A549 (cell line): Measurements from ENCODE around the gene MESD.

Source experiments
- CBX2 ChIP-seq: fragments of 200-600 bp; sonication (generic); IDR thresholded peaks from 2 replicates; pipeline ENCODE4 v1.6.1; 2016; ENCODE audit warnings: low read depth, mild to moderate bottlenecking, borderline replicate concordance
- CEBPB ChIP-seq, 2 experiments: fragments of >200 bp in 1 of 2; sonication (Bioruptor Twin) in 1 of 2; formaldehyde crosslinking in 1 of 2; IDR thresholded peaks; 2 replicates each; pipeline ENCODE4 v1.6.1; 2012 to 2016
- CHD2 ChIP-seq: fragments of 150-350 bp; IDR thresholded peaks from 2 replicates; pipeline ENCODE4 v1.6.1; 2014; ENCODE audit warnings: low read length; ENCODE audit not compliant: partially characterized antibody
- CHD4 ChIP-seq: fragments of 200-600 bp; sonication (generic); IDR thresholded peaks from 2 replicates; pipeline ENCODE4 v1.6.1; 2016; ENCODE audit warnings: antibody characterized with exemption, mild to moderate bottlenecking, borderline replicate concordance
- HOXB13 ChIP-seq: fragments of 250-450 bp; sonication (Bioruptor Pico); IDR thresholded peaks from 2 replicates; pipeline ENCODE4 v1.5.0; 2020; ENCODE audit warnings: low read depth, mild to moderate bottlenecking, moderate library complexity
- JUN ChIP-seq, 2 experiments: fragments of >200 bp; sonication (Bioruptor Twin); formaldehyde crosslinking; IDR thresholded peaks; 2 replicates in 1 of 2; 3 replicates in 1 of 2; pipeline ENCODE4 v1.6.1; 2016 to 2017
- NR3C1 ChIP-seq: fragments of >200 bp; sonication (Bioruptor Twin); formaldehyde crosslinking; IDR thresholded peaks from 3 replicates; pipeline ENCODE4 v1.6.1; 2017
- POLR2A ChIP-seq: IDR thresholded peaks from 2 replicates; pipeline ENCODE4 v1.6.1; 2012; ENCODE audit warnings: mild to moderate bottlenecking, low read length
- RFX5 ChIP-seq: fragments of 450-650 bp; IDR thresholded peaks from 2 replicates; pipeline ENCODE4 v1.7.1; 2014; ENCODE audit warnings: antibody characterized with exemption, mild to moderate bottlenecking, moderate library complexity
- TF ChIP-seq, protein P1 (sequence below): fragments of 150-350 bp; IDR thresholded peaks from 2 replicates; pipeline ENCODE4 v1.6.1; 2014; ENCODE audit warnings: low read depth, mild to moderate bottlenecking, low read length

DNA sequence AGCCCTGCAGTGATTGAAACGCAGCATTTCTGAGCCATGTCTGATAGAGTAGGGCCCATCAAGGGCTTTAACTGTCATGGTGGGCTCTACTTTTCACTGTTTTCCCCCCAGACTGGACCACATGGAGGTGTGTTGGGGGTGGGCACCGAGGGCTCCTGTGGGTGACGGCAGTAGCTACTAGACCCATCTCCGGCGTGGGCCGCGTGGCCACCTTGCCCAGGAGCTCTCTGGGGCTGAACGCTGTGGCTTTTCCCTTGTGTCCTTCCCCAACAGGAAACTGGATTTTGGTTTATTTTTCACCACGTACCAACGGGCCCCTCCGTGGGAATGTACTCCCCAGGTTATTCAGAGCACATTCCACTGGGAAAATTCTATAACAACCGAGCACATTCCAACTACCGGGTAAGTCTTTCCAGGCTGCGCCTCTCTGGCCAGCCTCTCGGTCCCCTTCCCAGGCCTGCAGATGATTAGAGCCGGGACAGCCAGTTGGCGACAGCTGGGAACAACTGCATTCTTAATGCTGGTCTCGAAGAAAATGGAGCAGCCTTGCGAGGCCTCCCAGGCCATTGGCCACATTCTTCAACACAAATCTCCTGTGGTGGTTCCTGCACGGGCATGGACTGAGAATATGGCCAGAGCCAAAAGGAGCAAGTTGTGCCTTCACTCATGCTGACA is 67.7 kb downstream of the MESD start:
- TF ChIP-seq, protein P1, sequence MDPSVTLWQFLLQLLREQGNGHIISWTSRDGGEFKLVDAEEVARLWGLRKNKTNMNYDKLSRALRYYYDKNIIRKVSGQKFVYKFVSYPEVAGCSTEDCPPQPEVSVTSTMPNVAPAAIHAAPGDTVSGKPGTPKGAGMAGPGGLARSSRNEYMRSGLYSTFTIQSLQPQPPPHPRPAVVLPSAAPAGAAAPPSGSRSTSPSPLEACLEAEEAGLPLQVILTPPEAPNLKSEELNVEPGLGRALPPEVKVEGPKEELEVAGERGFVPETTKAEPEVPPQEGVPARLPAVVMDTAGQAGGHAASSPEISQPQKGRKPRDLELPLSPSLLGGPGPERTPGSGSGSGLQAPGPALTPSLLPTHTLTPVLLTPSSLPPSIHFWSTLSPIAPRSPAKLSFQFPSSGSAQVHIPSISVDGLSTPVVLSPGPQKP, result no peak
- TF ChIP-seq POLR2A, result no peak
- no peak for TF ChIP-seq CEBPB (IDR thresholded peaks at IDR 0.05)
- no peak for TF ChIP-seq HOXB13 (CRISPR knock-in tag)
- no peak for TF ChIP-seq RFX5
- TF ChIP-seq CBX2, result no peak
- TF ChIP-seq JUN (IDR thresholded peaks at IDR 0.05), result no peak
- no peak for TF ChIP-seq NR3C1
- TF ChIP-seq CHD4, result no peak
- no peak for TF ChIP-seq CHD2
